HEK293 (cell line): ENCODE measurements around the gene SLC38A3.
A peak's percentile ranks its signal among the peaks of the same experiment; 100 is the strongest.

ENCODE experiments used
- CTCF ChIA-PET: fragments of 350-600 bp; formaldehyde crosslinking; extraction: SDS; loops from one replicate; lab custom pipeline; 2021; ENCODE audit warnings: antibody characterized with exemption; lab: Yijun Ruan, JAX
- POLR2A ChIA-PET: fragments of 300-600 bp; formaldehyde crosslinking; extraction: SDS; loops from one replicate; lab custom pipeline; 2020; ENCODE audit warnings: antibody characterized with exemption, inconsistent platforms; lab: Yijun Ruan, JAX
- H3K27ac ChIP-seq: fragments of 200-500 bp; sonication (Bioruptor generic); 2 replicates; pipeline ENCODE4 v1.5.1; 2014; ENCODE audit warnings: low read depth, low read length, control low read depth, inconsistent platforms; ENCODE audit errors: extremely low read depth
- H3K36me3 ChIP-seq, 2 experiments: fragments of 200-500 bp in 1 of 2; sonication (Bioruptor generic) in 1 of 2; 1 replicate in 1 of 2; 2 replicates in 1 of 2; pipeline ENCODE4 v1.5.1; 2014 to 2017; ENCODE audit warnings: inconsistent platforms in 2 of 2, low read length in 2 of 2; ENCODE audit not compliant: control insufficient read depth in 2 of 2, insufficient read depth in 1 of 2
- H3K4me1 ChIP-seq: fragments of 200-500 bp; sonication (Bioruptor generic); 2 replicates; pipeline ENCODE4 v1.5.1; 2014; ENCODE audit warnings: mild to moderate bottlenecking, low read length, inconsistent platforms; ENCODE audit not compliant: control insufficient read depth, insufficient read depth
- H3K4me3 ChIP-seq: 2 replicates; pipeline ENCODE4 v1.5.1; 2011; ENCODE audit warnings: low read depth, mild to moderate bottlenecking, control low read depth, low read length, moderate library complexity
- H3K9me3 ChIP-seq: fragments of 200-500 bp; sonication (Bioruptor generic); 2 replicates; pipeline ENCODE4 v1.5.1; 2014; ENCODE audit warnings: low read depth, low read length, inconsistent platforms; ENCODE audit not compliant: control insufficient read depth, insufficient read depth
- GLIS1 ChIP-seq: fragments of 450-650 bp; formaldehyde crosslinking; IDR thresholded peaks from 2 replicates; pipeline ENCODE4 v1.5.1; 2016; ENCODE audit warnings: missing biosample characterization, missing genetic modification characterization
- GLIS2 ChIP-seq: fragments of 450-650 bp; formaldehyde crosslinking; IDR thresholded peaks from 2 replicates; pipeline ENCODE4 v1.5.1; 2016; ENCODE audit warnings: missing biosample characterization, missing genetic modification characterization
- HIC1 ChIP-seq: fragments of 450-650 bp; formaldehyde crosslinking; IDR thresholded peaks from 2 replicates; pipeline ENCODE4 v1.5.1; 2016; ENCODE audit warnings: missing biosample characterization, missing genetic modification characterization
- HOXA7 ChIP-seq: sonication (generic); formaldehyde crosslinking; IDR thresholded peaks from 2 replicates; pipeline ENCODE4 v1.8.1; 2022; ENCODE audit warnings: missing genetic modification reagents, borderline replicate concordance
- OVOL3 ChIP-seq: fragments of 450-650 bp; formaldehyde crosslinking; IDR thresholded peaks from 2 replicates; pipeline ENCODE4 v1.5.1; 2016; ENCODE audit warnings: missing biosample characterization, missing genetic modification characterization
- PRDM4 ChIP-seq: fragments of 450-650 bp; formaldehyde crosslinking; IDR thresholded peaks from 2 replicates; pipeline ENCODE4 v1.5.1; 2017; ENCODE audit warnings: missing biosample characterization, missing genetic modification characterization
- REPIN1 ChIP-seq: fragments of 450-650 bp; formaldehyde crosslinking; IDR thresholded peaks from 2 replicates; pipeline ENCODE4 v1.5.1; 2017; ENCODE audit warnings: missing biosample characterization, missing genetic modification characterization, low read depth
- SP2 ChIP-seq: fragments of 450-650 bp; formaldehyde crosslinking; IDR thresholded peaks from 2 replicates; pipeline ENCODE4 v1.5.1; 2016; ENCODE audit warnings: missing biosample characterization, missing genetic modification characterization
- TSHZ1 ChIP-seq: fragments of 450-650 bp; formaldehyde crosslinking; IDR thresholded peaks from 2 replicates; pipeline ENCODE4 v1.5.1; 2016; ENCODE audit warnings: missing biosample characterization, missing genetic modification characterization, borderline replicate concordance
- ZBTB21 ChIP-seq: fragments of 450-650 bp; formaldehyde crosslinking; IDR thresholded peaks from 2 replicates; pipeline ENCODE4 v1.5.1; 2017; ENCODE audit warnings: missing biosample characterization, missing genetic modification characterization
- ZBTB6 ChIP-seq: fragments of 450-650 bp; formaldehyde crosslinking; IDR thresholded peaks from 2 replicates; pipeline ENCODE4 v1.5.1; 2017; ENCODE audit warnings: missing biosample characterization, missing genetic modification characterization
- ZFP3 ChIP-seq: fragments of 450-650 bp; formaldehyde crosslinking; IDR thresholded peaks from 2 replicates; pipeline ENCODE4 v1.5.1; 2016; ENCODE audit warnings: low read depth, missing biosample characterization, missing genetic modification characterization
- ZIC2 ChIP-seq: fragments of 450-650 bp; formaldehyde crosslinking; IDR thresholded peaks from 2 replicates; pipeline ENCODE4 v1.5.1; 2016; ENCODE audit warnings: missing biosample characterization, missing genetic modification characterization
- ZNF112 ChIP-seq: fragments of 450-650 bp; formaldehyde crosslinking; IDR thresholded peaks from 2 replicates; pipeline ENCODE4 v1.5.0; 2017; ENCODE audit warnings: missing biosample characterization, missing genetic modification characterization
- ZNF155 ChIP-seq: fragments of 450-650 bp; formaldehyde crosslinking; IDR thresholded peaks from 2 replicates; pipeline ENCODE4 v1.5.1; 2016; ENCODE audit warnings: missing biosample characterization, missing genetic modification characterization
- ZNF18 ChIP-seq: fragments of 450-650 bp; formaldehyde crosslinking; IDR thresholded peaks from 2 replicates; pipeline ENCODE4 v1.5.1; 2016; ENCODE audit warnings: missing biosample characterization, missing genetic modification characterization
- ZNF2 ChIP-seq: fragments of 450-650 bp; formaldehyde crosslinking; IDR thresholded peaks from 2 replicates; pipeline ENCODE4 v1.5.1; 2016; ENCODE audit warnings: missing biosample characterization, missing genetic modification characterization
- ZNF274 ChIP-seq, 2 experiments: fragments of 200-500 bp in 1 of 2; fragments of 450-650 bp in 1 of 2; sonication (Bioruptor generic) in 1 of 2; formaldehyde crosslinking in 1 of 2; IDR thresholded peaks; 2 replicates each; pipeline versions ENCODE4 v1.5.1 to v1.6.1; 2014 to 2016; ENCODE audit warnings: borderline replicate concordance in 1 of 2, inconsistent platforms in 1 of 2, low read length in 1 of 2, missing biosample characterization in 1 of 2, missing genetic modification characterization in 1 of 2
- ZNF398 ChIP-seq: fragments of 450-650 bp; formaldehyde crosslinking; IDR thresholded peaks from 2 replicates; pipeline ENCODE4 v1.5.1; 2017; ENCODE audit warnings: missing biosample characterization, missing genetic modification characterization
- ZNF48 ChIP-seq: fragments of 450-650 bp; formaldehyde crosslinking; IDR thresholded peaks from 2 replicates; pipeline ENCODE4 v1.5.1; 2016; ENCODE audit warnings: missing biosample characterization, missing genetic modification characterization
- ZNF560 ChIP-seq: fragments of 450-650 bp; formaldehyde crosslinking; IDR thresholded peaks from 2 replicates; pipeline ENCODE4 v1.5.1; 2017; ENCODE audit warnings: missing biosample characterization, missing genetic modification characterization, borderline replicate concordance
- ZNF571 ChIP-seq: fragments of 450-650 bp; formaldehyde crosslinking; IDR thresholded peaks from 2 replicates; pipeline ENCODE4 v1.5.0; 2017; ENCODE audit warnings: missing biosample characterization, missing genetic modification characterization
- ZNF623 ChIP-seq: fragments of 450-650 bp; formaldehyde crosslinking; IDR thresholded peaks from 2 replicates; pipeline ENCODE4 v1.5.1; 2016; ENCODE audit warnings: missing biosample characterization, missing genetic modification characterization
- ZSCAN23 ChIP-seq: fragments of 450-650 bp; formaldehyde crosslinking; IDR thresholded peaks from 2 replicates; pipeline ENCODE4 v1.5.1; 2016; ENCODE audit warnings: missing biosample characterization, missing genetic modification characterization
- ZXDB ChIP-seq: fragments of 450-650 bp; formaldehyde crosslinking; IDR thresholded peaks from 2 replicates; pipeline ENCODE4 v1.5.1; 2016; ENCODE audit warnings: missing biosample characterization, missing genetic modification characterization

Gene SLC38A3

GRCh38 chr3:50157827-50158529 is 47.1 kb upstream of the SLC38A3 start:
- Histone ChIP-seq H3K4me1 (0 out of 2 replicates have a peak, but pooled peaks cover 3% of the 10 kb centered on the region), H3K36me3 (peaks cover 0 to 36% of the 10 kb centered on the region in 2 experiments; a peak in 1 of 3 replicates), H3K4me3 (no peak overlapping the region), H3K27ac (no peak overlapping the region), H3K9me3 (no peaks in the 10 kb centered on the region)
- POLR2A ChIA-PET = no interaction called here
- CTCF ChIA-PET = interaction anchor here (1.1 kb wide), 1 partner anchor 16 kb away, joined by 5 read pairs; no protein-coding TSS in a partner anchor
- TF ChIP-seq REPIN1 (tag by site-specific recombination) (no peak), GLIS2 (tag by site-specific recombination) (0 out of 2 replicates have a peak, but pooled peaks have one; percentile 49), TSHZ1 (tag by site-specific recombination) (no peak), ZNF48 (tag by site-specific recombination) (no peak), SP2 (0 out of 2 replicates have a peak, but pooled peaks have one; percentile 20), ZFP3 (tag by site-specific recombination) (no peak), ZNF560 (tag by site-specific recombination) (no peak), ZSCAN23 (tag by site-specific recombination) (no peak), ZXDB (tag by site-specific recombination) (no peak), ZBTB6 (tag by site-specific recombination) (no peak), ZNF398 (tag by site-specific recombination) (no peak), ZBTB21 (tag by site-specific recombination) (no peak), ZNF571 (tag by site-specific recombination) (no peak), ZIC2 (tag by site-specific recombination) (no peak), ZNF2 (tag by site-specific recombination) (no peak), ZNF112 (no peak), HOXA7 (CRISPR knock-in tag) (no peak), GLIS1 (tag by site-specific recombination) (peak; percentile 70), ZNF155 (tag by site-specific recombination) (no peak), ZNF274 (IDR thresholded peaks at IDR 0.05; ENCODE audit: low read length) (no peak), ZNF274 (tag by site-specific recombination; IDR thresholded peaks at IDR 0.05; ENCODE audit: borderline replicate concordance) (no peak), HIC1 (tag by site-specific recombination) (no peak), ZNF623 (no peak), ZNF18 (tag by site-specific recombination) (peak; percentile 45; the same call in 1 of the 2 replicates), PRDM4 (no peak), OVOL3 (tag by site-specific recombination) (no peak)
